ENCODE measurements around the gene DRGX. TPM values are rescaled to one million over a fixed set of nuclear protein-coding genes. Genes with fewer than 3 reads are reported as not detected.

The DRGX gene
- total RNA-seq, 1 experiment from 2014 or later: not detected

- H3K36me3 ChIP-seq (ENCODE audit: insufficient read depth, low read length, poor library complexity, severe bottlenecking): no peaks in the 10 kb centered on the region
- intact Hi-C loops (cut with micrococcal nuclease; ENCODE audit: unreplicated experiment): no loop called here
- CTCF ChIA-PET: no interaction called here
- DNase-seq (ENCODE audit: low spot score): no peak
- no TSS peak for BruUV-seq (replicated peaks)
- H3K4me1 ChIP-seq (ENCODE audit: insufficient read depth, low read length, poor library complexity, severe bottlenecking): no peaks in the 10 kb centered on the region
- no peaks in the 10 kb centered on the region for H3K27me3 ChIP-seq (replicated peaks; ENCODE audit: insufficient read depth, low read depth, low read length, poor library complexity)
- H3K9me3 ChIP-seq (ENCODE audit: low read depth, low read length, poor library complexity, severe bottlenecking): no peaks in the 10 kb centered on the region
- POLR2A ChIA-PET (ENCODE audit: low non-redundant PET): no interaction called here
- no peak overlapping the region for H3K4me3 ChIP-seq (ENCODE audit: low read depth, low read length, poor library complexity, severe bottlenecking)
- TF ChIP-seq CTCF (conservative IDR thresholded peaks at IDR 0.05; ENCODE audit: low read depth, low read length) (no peak), EZH2 (IDR thresholded peaks at IDR 0.05; ENCODE audit: borderline replicate concordance, low read depth, low read length, poor library complexity, severe bottlenecking) (no peak)
- no peak overlapping the region for H3K27ac ChIP-seq (ENCODE audit: low read depth, low read length, poor library complexity, severe bottlenecking)
Measured at GRCh38 chr10:49350138-49350537, 45.8 kb downstream of the DRGX start.

GRCh38 chr10:49349390-49349789, 46.5 kb downstream of the DRGX start:
- BruUV-seq (replicated peaks): no TSS peak

GRCh38 chr10:49348593-49348992, 47.3 kb downstream of the DRGX start:
- no peak overlapping the region for H3K27ac ChIP-seq (ENCODE audit: low read depth, low read length, poor library complexity, severe bottlenecking)
- no peaks in the 10 kb centered on the region for H3K27me3 ChIP-seq (replicated peaks; ENCODE audit: insufficient read depth, low read depth, low read length, poor library complexity)
- BruUV-seq (replicated peaks): no TSS peak
- ChIA-PET POLR2A (ENCODE audit: low non-redundant PET) (no interaction called here), CTCF (no interaction called here)
- intact Hi-C loops (cut with micrococcal nuclease; ENCODE audit: unreplicated experiment): no loop called here
- no peaks in the 10 kb centered on the region for H3K4me1 ChIP-seq (ENCODE audit: insufficient read depth, low read length, poor library complexity, severe bottlenecking)
- H3K4me3 ChIP-seq (ENCODE audit: low read depth, low read length, poor library complexity, severe bottlenecking): no peak overlapping the region
- no peaks in the 10 kb centered on the region for H3K9me3 ChIP-seq (ENCODE audit: low read depth, low read length, poor library complexity, severe bottlenecking)
- no peak for TF ChIP-seq EZH2 (IDR thresholded peaks at IDR 0.05; ENCODE audit: borderline replicate concordance, low read depth, low read length, poor library complexity, severe bottlenecking)
- TF ChIP-seq CTCF (conservative IDR thresholded peaks at IDR 0.05; ENCODE audit: low read depth, low read length): no peak
- DNase-seq (ENCODE audit: low spot score): no peak
- H3K36me3 ChIP-seq (ENCODE audit: insufficient read depth, low read length, poor library complexity, severe bottlenecking): no peaks in the 10 kb centered on the region

More at GRCh38 chr10:49349390-49349789, 46.5 kb downstream of the DRGX start:
- TF ChIP-seq EZH2 (IDR thresholded peaks at IDR 0.05; ENCODE audit: borderline replicate concordance, low read depth, low read length, poor library complexity, severe bottlenecking) (no peak), CTCF (conservative IDR thresholded peaks at IDR 0.05; ENCODE audit: low read depth, low read length) (no peak)
- intact Hi-C loops (cut with micrococcal nuclease; ENCODE audit: unreplicated experiment): no loop called here
- ChIA-PET POLR2A (ENCODE audit: low non-redundant PET) (no interaction called here), CTCF (no interaction called here)
- no peaks in the 10 kb centered on the region for H3K36me3 ChIP-seq (ENCODE audit: insufficient read depth, low read length, poor library complexity, severe bottlenecking)
- H3K4me3 ChIP-seq (ENCODE audit: low read depth, low read length, poor library complexity, severe bottlenecking): no peak overlapping the region
- no peaks in the 10 kb centered on the region for H3K9me3 ChIP-seq (ENCODE audit: low read depth, low read length, poor library complexity, severe bottlenecking)
- H3K27me3 ChIP-seq (replicated peaks; ENCODE audit: insufficient read depth, low read depth, low read length, poor library complexity): no peaks in the 10 kb centered on the region
- no peak for DNase-seq (ENCODE audit: low spot score)
- H3K4me1 ChIP-seq (ENCODE audit: insufficient read depth, low read length, poor library complexity, severe bottlenecking): no peaks in the 10 kb centered on the region
- no peak overlapping the region for H3K27ac ChIP-seq (ENCODE audit: low read depth, low read length, poor library complexity, severe bottlenecking)

Measured in A673 (cell line).